ENCODE measurements around the gene MAPK1.

GRCh38 chr22:21802673-21803072, 64.8 kb downstream of the MAPK1 start:
- TF ChIP-seq CTCF (IDR thresholded peaks at IDR 0.05) (no peak), POLR2A (IDR thresholded peaks at IDR 0.05) (no peak)
